Subcutaneous adipose tissue (tissue), 4 donors: ENCODE measurements around the gene ZNF8. TPM values are rescaled to one million over a fixed set of nuclear protein-coding genes. Genes with fewer than 3 reads are reported as not detected.

ENCODE experiments used
- total RNA-seq, 4 donors: library from RNA; depleted of rRNA; stranded (reverse); fragments of >200 nt; gene quantifications; one replicate each; pipeline ENCODE4 v1.1.0, GENCODE V29; 2016
- TF ChIP-seq, protein P1 (sequence below): fragments of 450-650 bp; IDR thresholded peaks from one replicate; pipeline ENCODE4 v1.5.1; 2016; ENCODE audit warnings: low read depth, mild to moderate bottlenecking, control low read depth, antibody characterized with exemption, moderate library complexity

ZNF8 gene
- total RNA-seq, 4 donors from 2014 or later, result 4.6 to 7.9 (median 4.9) TPM

DNA sequence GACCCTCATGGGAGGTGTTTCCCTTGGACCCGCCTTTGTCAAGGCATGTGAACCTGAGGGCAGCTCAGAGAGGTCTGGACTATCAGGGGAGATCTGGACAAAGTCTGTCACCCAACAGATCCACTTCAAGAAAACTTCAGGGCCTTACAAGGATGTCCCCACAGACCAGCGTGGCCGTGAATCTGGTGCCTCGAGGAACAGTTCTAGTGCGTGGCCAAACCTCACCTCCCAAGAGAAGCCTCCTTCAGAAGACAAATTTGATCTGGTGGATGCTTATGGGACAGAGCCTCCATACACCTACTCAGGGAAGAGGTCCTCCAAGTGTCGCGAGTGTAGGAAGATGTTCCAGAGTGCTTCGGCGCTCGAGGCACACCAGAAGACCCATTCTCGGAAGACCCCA is 59.6 kb downstream of the ZNF8 start:
- TF ChIP-seq, protein P1, sequence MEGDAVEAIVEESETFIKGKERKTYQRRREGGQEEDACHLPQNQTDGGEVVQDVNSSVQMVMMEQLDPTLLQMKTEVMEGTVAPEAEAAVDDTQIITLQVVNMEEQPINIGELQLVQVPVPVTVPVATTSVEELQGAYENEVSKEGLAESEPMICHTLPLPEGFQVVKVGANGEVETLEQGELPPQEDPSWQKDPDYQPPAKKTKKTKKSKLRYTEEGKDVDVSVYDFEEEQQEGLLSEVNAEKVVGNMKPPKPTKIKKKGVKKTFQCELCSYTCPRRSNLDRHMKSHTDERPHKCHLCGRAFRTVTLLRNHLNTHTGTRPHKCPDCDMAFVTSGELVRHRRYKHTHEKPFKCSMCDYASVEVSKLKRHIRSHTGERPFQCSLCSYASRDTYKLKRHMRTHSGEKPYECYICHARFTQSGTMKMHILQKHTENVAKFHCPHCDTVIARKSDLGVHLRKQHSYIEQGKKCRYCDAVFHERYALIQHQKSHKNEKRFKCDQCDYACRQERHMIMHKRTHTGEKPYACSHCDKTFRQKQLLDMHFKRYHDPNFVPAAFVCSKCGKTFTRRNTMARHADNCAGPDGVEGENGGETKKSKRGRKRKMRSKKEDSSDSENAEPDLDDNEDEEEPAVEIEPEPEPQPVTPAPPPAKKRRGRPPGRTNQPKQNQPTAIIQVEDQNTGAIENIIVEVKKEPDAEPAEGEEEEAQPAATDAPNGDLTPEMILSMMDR, result no peak

DNA sequence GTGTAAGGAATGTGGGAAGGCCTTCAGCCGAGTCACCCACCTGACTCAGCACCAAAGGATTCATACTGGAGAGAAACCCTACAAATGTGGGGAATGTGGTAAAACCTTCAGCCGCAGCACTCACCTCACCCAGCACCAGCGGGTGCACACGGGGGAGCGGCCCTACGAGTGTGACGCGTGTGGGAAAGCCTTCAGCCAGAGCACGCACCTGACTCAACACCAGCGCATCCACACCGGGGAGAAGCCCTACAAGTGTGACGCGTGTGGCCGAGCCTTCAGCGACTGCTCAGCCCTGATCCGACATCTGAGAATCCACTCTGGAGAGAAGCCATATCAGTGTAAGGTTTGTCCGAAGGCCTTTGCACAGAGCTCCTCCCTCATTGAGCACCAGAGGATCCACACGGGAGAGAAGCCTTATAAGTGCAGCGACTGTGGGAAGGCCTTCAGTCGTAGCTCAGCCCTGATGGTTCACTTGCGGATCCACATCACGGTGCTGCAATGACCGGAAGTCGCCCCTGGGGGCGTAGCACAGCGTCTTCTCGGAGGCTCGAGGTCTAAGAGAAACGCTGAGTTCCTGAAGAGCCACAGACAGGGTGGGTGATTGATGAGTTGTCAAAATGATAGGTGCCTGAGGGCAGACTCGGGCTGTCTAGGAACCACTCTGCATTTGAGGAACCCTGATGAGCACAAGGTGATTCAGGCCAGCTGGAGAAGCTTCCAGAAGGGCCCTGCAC is 60.2 kb downstream of the ZNF8 start:
- TF ChIP-seq, protein P1, result no peak

DNA sequence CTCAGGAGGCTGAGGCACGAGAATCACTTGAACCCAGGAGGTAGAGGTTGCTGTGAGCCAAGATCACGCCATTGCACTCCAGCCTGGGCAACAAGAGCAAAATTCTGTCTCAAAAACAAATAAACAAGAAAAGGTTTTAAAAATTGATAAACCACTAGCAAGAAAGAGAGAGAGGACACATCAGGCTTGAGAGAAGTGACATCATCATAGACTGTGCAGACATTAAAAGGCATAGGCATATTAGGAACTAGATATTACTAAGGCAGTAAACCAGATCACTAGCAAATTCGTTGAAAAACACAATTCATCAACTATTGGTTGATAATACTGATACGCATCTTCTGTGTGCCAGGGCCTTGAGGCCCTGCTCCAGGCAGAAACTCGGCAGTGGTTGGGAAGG is 66.8 kb downstream of the ZNF8 start:
- TF ChIP-seq, protein P1, result no peak

DNA sequence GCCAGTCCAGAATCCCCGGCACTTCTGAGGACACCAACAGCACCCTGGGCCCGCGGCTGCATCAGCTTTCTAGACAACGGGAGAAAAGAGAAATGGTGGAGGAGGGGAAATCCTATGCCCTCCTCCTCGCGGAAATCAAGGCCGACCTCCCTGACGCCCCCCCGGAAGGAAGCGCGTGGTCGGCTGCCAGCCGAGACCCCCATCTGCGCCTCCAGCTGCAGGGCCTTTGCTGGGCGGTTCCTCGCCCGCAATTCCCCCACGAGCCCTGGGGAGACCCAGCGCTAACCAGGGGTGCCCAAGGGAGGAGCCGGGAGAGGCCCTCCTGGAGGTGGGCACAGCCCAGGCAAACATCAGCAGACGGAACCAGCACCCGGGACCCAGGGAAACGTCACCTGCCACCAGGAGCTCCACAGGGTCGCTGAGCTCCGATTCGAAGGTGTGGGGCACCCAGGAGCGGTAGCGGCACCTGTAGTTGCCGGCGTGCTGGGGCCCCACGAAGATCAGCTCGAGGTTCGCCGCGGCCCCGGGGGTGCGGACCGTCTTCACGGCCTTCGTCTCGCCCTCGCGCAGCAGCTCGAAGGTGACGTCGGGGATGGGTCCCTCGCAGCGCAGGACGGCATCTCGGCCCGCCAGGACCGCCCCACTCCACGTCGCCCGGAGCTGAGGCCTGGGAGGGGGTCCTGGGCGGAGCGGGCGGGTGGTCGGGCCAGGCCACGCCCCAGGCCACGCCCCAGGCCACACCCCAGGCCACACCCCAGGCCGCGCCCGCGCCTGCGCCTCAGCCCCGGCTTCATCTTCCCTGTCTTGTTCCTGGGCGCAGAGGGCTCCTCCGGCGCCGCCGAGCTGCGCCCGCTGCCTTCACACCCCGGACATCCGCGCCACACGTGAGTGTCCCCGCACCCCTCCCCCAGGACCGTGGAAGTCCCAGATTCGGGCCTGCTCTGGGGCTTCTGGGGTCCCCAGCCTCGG is 68.5 kb downstream of the ZNF8 start:
- TF ChIP-seq, protein P1, result no peak

DNA sequence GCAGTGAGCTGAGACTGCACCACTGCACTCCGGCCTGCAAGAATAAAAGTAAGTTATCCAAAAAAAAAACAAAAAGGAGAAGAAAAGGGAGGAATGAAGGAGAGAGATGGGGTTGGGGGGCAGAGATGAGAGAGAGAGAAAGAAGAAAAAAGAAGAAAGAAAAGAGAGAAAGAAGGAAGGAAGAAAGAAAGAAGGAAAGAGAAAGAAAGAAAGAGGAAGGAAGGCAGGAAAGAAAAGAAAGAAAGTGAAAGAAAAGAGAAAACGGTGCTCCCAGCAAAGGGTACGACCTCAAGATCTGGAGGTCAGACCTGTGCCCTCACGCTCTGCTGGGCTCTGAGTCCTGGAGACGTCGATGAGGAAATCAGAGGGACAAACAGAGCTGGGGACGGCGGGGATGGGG is 70.8 kb downstream of the ZNF8 start:
- TF ChIP-seq, protein P1, result no peak

DNA sequence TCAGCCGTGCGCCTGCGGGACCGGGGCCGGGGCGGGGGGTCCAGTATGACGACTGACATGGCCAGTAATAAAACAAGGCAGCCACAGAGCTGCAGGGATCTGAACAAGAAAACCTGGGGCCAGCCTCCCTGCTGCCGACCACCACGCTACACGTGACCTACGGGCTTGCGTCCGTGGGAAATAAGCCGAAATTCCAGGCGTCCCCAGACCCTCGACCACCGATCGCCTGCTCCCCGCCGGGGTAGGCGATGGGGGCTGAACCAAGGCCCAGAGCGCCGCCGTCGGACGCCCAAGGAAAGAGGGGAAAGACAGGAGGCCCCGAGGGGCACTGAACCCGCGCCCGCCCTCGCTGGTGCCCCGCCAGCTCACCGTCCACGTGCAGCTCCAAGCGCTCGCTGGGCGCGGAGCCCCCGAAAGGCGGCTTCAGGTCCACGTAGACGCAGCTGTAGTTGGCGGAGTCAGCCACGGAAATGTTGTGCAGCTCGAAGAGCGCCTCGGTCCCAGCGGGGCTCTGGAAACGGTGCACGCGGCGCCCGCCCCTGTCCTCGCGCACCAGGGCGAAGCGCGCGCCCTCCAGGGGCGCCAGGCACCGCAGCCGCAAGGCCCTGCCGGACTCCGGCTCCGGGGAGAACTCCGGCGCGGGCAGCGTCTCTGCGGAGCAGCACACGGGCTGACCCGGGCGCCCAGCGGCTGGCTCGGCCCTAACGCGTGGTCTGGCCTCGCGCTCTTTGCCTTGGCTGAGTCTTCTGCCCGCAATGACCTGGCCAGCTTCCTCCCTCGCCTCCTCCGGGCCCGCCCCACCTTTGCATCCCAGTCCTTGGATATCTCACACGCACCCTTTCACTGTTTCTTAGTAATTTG is 71.5 kb downstream of the ZNF8 start:
- TF ChIP-seq, protein P1, result no peak
